ENCODE results near the gene TRMT2A. TPM values are rescaled to one million over a fixed set of nuclear protein-coding genes. Genes with fewer than 3 reads are reported as not detected.

Gene TRMT2A, protein sequence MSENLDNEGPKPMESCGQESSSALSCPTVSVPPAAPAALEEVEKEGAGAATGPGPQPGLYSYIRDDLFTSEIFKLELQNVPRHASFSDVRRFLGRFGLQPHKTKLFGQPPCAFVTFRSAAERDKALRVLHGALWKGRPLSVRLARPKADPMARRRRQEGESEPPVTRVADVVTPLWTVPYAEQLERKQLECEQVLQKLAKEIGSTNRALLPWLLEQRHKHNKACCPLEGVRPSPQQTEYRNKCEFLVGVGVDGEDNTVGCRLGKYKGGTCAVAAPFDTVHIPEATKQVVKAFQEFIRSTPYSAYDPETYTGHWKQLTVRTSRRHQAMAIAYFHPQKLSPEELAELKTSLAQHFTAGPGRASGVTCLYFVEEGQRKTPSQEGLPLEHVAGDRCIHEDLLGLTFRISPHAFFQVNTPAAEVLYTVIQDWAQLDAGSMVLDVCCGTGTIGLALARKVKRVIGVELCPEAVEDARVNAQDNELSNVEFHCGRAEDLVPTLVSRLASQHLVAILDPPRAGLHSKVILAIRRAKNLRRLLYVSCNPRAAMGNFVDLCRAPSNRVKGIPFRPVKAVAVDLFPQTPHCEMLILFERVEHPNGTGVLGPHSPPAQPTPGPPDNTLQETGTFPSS
- total RNA-seq (2022; extraction: Qiagen RNA extraction; ENCODE audit: low read depth) = 19.5 to 28.3 TPM (median 27.0 TPM) in 5 replicates

DNA sequence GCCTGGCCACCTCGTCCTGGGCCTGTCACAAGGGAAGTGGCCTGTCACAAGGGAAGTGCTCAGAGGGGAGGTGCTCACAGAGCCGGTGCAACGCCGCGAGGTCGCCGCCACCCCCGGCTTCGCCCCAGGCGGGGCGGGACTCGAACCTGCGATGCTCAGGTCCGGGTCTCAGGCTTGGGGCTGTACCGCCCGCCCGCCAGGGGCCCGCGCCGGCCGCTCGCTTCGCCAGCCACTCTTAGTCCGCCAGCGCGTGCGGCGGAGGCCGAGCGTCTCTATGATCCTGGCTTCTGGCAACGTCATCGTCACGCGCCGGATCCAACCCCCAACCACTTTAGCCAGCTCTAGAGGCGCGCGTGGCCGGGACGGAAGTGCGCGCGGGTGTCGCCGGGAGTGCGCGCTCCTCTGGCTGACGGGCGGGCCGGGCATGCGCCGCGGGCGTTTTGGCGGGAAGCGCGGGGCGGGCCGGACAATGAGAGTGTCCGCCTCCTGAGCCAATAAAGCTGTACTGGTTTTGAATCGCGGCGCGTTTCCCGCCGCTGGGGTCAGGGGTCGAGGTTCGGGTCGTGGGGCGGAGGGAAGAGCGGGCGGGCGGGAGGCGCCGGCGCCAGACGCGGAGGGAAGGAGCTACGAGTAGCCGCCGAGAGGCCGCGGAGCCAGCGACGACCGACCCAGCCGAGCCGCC lies at the start of gene TRMT2A:
TSS of gene TRMT2A (minus strand) at position 276 of the 682 bp plus-strand sequence. CDS start 320 bp downstream, outside the sequence.

DNA sequence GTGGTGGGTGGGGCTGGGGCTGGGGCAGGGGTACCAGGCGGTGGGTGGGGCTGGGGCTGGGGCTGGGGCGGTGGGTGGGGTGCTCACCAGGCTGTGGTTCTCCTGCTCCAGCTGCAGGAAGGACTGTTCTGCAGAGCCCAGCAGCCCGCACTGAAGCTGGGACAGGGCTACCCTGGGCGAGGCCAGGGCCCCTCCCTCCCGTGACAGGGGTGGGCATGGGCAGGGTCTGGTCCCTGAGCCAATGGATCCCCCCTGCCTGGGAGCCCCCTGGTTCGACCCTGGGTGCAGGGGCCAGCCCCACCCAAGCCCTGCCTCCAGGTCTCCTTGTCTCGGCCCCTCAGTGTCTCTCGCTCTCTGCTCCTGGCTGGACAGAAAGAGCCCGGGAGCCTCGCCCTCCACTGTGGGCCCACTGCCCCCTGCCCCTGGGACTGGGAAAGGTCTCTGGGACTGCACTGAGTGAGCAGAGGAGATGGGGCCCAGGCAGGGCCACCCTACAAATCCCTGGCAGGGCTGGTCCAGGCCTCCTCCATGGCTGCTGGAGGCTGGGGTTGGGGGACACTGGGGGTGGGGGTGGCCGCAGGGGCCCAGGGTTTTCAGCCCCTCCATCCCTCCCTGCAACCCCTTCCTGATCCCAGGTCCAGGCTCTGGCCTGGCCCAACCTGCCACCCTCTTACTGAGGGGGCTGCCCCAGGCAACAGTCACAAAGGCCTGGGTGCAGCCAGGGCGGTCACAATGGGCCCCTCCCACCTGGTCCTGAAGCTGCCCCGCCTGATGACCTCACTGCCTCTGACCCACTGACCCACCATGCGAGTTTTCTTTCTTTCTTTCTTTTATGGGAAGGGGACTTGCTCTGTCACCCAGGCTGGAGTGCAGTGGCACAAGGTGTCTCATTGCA lies 33.6 kb upstream of the TRMT2A start, which contains the start of gene CCDC188:
TSS of gene CCDC188 (minus strand) at position 675 of the 895 bp plus-strand sequence. CDS start at position 606, 69 bp downstream.

DNA sequence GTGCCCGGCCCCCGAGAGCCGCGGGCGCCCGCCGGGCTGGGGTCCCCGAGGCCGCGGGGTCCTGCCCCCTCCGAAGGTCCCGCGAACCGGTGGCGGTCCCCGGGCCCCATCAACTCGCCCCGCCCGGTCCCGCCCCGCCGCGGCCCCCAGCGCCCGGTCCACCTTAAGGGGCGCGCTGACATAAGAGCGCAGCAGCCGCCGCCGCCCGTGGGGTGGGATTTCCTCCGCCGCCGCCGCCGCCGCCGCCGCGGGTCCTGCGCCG lies 14.5 kb upstream of the TRMT2A start, which contains the start of gene ZDHHC8:
TSS of gene ZDHHC8 (plus strand) at position 208 of the 262 bp plus-strand sequence. CDS start 144 bp downstream, outside the sequence.

DNA sequence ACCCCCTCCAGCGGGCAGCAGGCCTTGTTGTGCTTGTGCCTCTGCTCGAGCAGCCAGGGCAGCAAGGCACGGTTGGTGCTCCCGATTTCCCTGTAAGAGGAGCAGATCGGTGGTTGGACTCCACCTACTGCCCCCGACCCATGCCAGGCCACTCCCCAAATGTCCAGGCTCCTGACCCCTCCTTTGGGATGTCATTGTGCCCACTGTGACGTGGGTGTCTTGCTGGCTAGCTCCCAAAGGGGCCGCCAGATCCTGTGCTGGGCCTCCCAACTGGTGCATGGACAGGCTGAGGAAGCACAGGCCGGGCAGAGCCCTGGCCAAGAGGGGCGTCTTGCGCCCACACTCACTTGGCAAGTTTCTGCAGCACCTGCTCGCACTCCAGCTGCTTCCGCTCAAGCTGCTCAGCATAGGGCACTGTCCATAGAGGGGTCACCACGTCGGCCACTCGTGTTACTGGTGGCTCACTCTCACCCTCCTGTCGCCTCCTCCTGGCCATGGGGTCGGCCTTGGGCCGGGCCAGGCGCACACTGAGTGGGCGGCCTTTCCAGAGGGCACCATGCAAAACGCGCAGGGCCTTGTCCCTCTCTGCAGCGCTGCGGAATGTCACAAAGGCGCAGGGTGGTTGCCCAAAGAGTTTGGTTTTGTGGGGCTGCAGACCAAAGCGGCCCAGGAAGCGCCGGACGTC lies 1.2 kb downstream of the TRMT2A start, which contains the start of gene RANBP1:
TSS of gene RANBP1 (plus strand) at position 414 of the 685 bp plus-strand sequence. CDS start at position 495, 81 bp downstream.

DNA sequence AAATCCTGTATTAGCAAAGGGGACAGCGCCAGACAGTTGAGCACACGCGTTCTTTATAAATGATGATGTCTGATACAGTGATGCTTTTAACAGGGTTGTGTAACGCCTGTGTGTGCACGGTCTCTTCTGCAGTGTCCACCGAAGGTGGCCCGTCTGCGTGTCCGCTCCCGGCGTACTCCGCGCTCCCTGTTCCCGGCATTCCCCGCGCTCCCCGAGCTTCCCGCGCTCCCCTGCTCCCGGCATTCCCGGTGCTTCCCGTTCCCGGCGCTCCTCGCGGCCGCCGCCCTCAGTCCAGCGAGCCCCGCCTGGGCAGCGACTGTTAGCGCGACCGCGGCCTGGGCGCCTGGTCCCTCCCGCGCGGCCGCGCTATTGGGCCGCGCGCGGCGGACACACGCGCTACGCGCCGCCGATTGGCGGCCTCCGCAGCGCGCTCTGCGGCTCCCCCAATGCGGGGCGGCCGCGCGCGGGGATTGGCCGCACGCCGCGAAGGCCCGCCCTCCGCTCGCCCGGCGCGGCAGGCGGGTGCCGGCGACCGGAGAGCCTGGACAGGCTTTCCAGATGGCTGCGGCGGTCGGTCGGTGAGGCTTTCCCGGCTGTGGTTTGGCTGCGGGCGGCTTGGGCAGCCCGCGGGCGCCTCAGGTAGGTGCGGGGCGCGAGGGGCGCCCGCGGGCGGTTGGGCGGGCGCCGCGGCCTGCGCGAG lies 37.1 kb downstream of the TRMT2A start, which contains the start of gene DGCR8:
TSS of gene DGCR8 (plus strand) at position 497 of the 700 bp plus-strand sequence. CDS start 5,723 bp downstream, outside the sequence.

Other genes with a start within 250 kb of the TRMT2A start
- gene COMT, start 175.5 kb downstream of the TRMT2A start, total RNA-seq (2022; extraction: Qiagen RNA extraction; ENCODE audit: low read depth) = 129 to 164 TPM (median 157 TPM) in 5 replicates
- gene TXNRD2, start 175.4 kb downstream of the TRMT2A start, total RNA-seq (2022; extraction: Qiagen RNA extraction; ENCODE audit: low read depth) = 27.9 to 40.0 TPM (median 33.8 TPM) in 5 replicates
- 1.2 to 3.0 TPM (median 2.7 TPM) in 5 replicates for gene ARVCF, start 100.4 kb downstream of the TRMT2A start, total RNA-seq (2022; extraction: Qiagen RNA extraction; ENCODE audit: low read depth)
- 12.1 to 16.0 TPM (median 14.7 TPM) in 5 replicates for gene TANGO2, start 96.1 kb downstream of the TRMT2A start, total RNA-seq (2022; extraction: Qiagen RNA extraction; ENCODE audit: low read depth)
- 19.8 to 23.0 TPM (median 21.0 TPM) in 5 replicates for gene DGCR8, start 37.0 kb downstream of the TRMT2A start, total RNA-seq (2022; extraction: Qiagen RNA extraction; ENCODE audit: low read depth)
- gene RANBP1, start 1.1 kb downstream of the TRMT2A start, total RNA-seq (2022; extraction: Qiagen RNA extraction; ENCODE audit: low read depth) = 258 to 295 TPM (median 291 TPM) in 5 replicates
- gene ZDHHC8, start 14.6 kb upstream of the TRMT2A start, total RNA-seq (2022; extraction: Qiagen RNA extraction; ENCODE audit: low read depth) = 22.5 to 34.0 TPM (median 26.4 TPM) in 5 replicates
- gene CCDC188, start 33.8 kb upstream of the TRMT2A start, total RNA-seq (2022; extraction: Qiagen RNA extraction; ENCODE audit: low read depth) = not detected in 5 replicates
- 6.1 to 10.9 TPM (median 8.8 TPM) in 5 replicates for gene RTN4R, start 151.1 kb upstream of the TRMT2A start, total RNA-seq (2022; extraction: Qiagen RNA extraction; ENCODE audit: low read depth)
- gene DGCR6L, start 202.8 kb upstream of the TRMT2A start, total RNA-seq (2022; extraction: Qiagen RNA extraction; ENCODE audit: low read depth) = 30.1 to 45.3 TPM (median 42.9 TPM) in 5 replicates

Measured in A549 treated with CpdA at 1 μM for 4 hours (cell line).